PFSK-1 (cell line): ENCODE results near the gene HYAL1.

Experiments
- FOXP2 ChIP-seq: optimal IDR thresholded peaks from 2 replicates; pipeline ENCODE3; 2011; ENCODE audit warnings: borderline replicate concordance, control low read depth, inconsistent platforms; ENCODE audit not compliant: insufficient read depth; ENCODE audit errors: extremely low read length, extremely low read depth
- POLR2AphosphoS5 ChIP-seq: IDR thresholded peaks from 2 replicates; pipeline ENCODE4 v1.6.1; 2012; ENCODE audit warnings: low read depth, mild to moderate bottlenecking, control low read depth, low read length, moderate library complexity
- REST ChIP-seq, 2 experiments: IDR thresholded peaks; 2 replicates each; pipeline versions ENCODE4 v1.6.1 to v1.8.0; 2011 to 2012; ENCODE audit warnings: low read depth in 2 of 2, low read length in 2 of 2, control low read depth in 1 of 2, inconsistent platforms in 1 of 2, mild to moderate bottlenecking in 1 of 2, moderate library complexity in 1 of 2; ENCODE audit not compliant: insufficient read depth in 1 of 2
- SIN3A ChIP-seq: IDR thresholded peaks from 2 replicates; pipeline ENCODE4 v1.6.1; 2012; ENCODE audit warnings: mild to moderate bottlenecking, low read length, moderate library complexity, borderline replicate concordance; ENCODE audit not compliant: insufficient read depth
- TAF1 ChIP-seq: IDR thresholded peaks from 2 replicates; pipeline ENCODE4 v1.6.1; 2012; ENCODE audit warnings: low read length, control low read depth, borderline replicate concordance; ENCODE audit not compliant: insufficient read depth

HYAL1 gene

GRCh38 chr3:50258979-50259378, 44.4 kb downstream of the HYAL1 start:
- TF ChIP-seq POLR2AphosphoS5, result no peak
- TF ChIP-seq REST (IDR thresholded peaks at IDR 0.05; ENCODE audit: insufficient read depth in 1 of 2, low read depth in 2 of 2, low read length in 2 of 2), result no peak
- no peak for TF ChIP-seq SIN3A
- TF ChIP-seq TAF1, result no peak
- no peak for TF ChIP-seq FOXP2

GRCh38 chr3:50258029-50258680, 45.2 kb downstream of the HYAL1 start:
- no peak for TF ChIP-seq TAF1
- TF ChIP-seq FOXP2, result no peak
- no peak for TF ChIP-seq SIN3A

GRCh38 chr3:50256978-50257890, 46.1 kb downstream of the HYAL1 start:
- TF ChIP-seq REST (IDR thresholded peaks at IDR 0.05; ENCODE audit: insufficient read depth in 1 of 2, low read depth in 2 of 2, low read length in 2 of 2), result no peak
- TF ChIP-seq FOXP2, result no peak
- TF ChIP-seq TAF1, result no peak
- no peak for TF ChIP-seq SIN3A
- TF ChIP-seq POLR2AphosphoS5, result no peak

- TF ChIP-seq POLR2AphosphoS5 (no peak), REST (IDR thresholded peaks at IDR 0.05; ENCODE audit: insufficient read depth in 1 of 2, low read depth in 2 of 2, low read length in 2 of 2) (no peak), SIN3A (no peak), FOXP2 (no peak), TAF1 (no peak)
These were observed 48.1 kb downstream of the HYAL1 start for GRCh38 chr3:50255251-50255615.

GRCh38 chr3:50254577-50255250, 48.7 kb downstream of the HYAL1 start:
- no peak for TF ChIP-seq FOXP2

GRCh38 chr3:50251220-50251619, 52.2 kb downstream of the HYAL1 start:
- no peak for TF ChIP-seq TAF1
- no peak for TF ChIP-seq POLR2AphosphoS5
- TF ChIP-seq REST (IDR thresholded peaks at IDR 0.05; ENCODE audit: insufficient read depth in 1 of 2, low read depth in 2 of 2, low read length in 2 of 2), result no peak
